ENCODE data around the gene AIFM3.

AIFM3 gene

GRCh38 chr22:20988573-20989322 is 21.7 kb downstream of the AIFM3 start:
- ChIA-PET CTCF (no interaction called here), POLR2A (ENCODE audit: low non-redundant PET) (no interaction called here)
- peak overlapping the region; percentile 32 for H3K27ac ChIP-seq
- DNase-seq (ENCODE audit: low spot score) = no peak
- TF ChIP-seq CTCF (conservative IDR thresholded peaks at IDR 0.05; ENCODE audit: low read depth) = no peak

- no peak for TF ChIP-seq CTCF (conservative IDR thresholded peaks at IDR 0.05; ENCODE audit: low read depth)
- no peak for DNase-seq (ENCODE audit: low spot score)
- H3K27ac ChIP-seq = peak overlapping the region; percentile 32
- POLR2A ChIA-PET (ENCODE audit: low non-redundant PET) = no interaction called here
- CTCF ChIA-PET = no interaction called here
These were observed 22.5 kb downstream of the AIFM3 start for GRCh38 chr22:20989323-20990138.

- DNase-seq (ENCODE audit: low spot score) = no peak
- POLR2A ChIA-PET (ENCODE audit: low non-redundant PET) = interaction anchor here (0.5 kb wide), 1 partner anchor 13 kb away, joined by 4 read pairs; no protein-coding TSS in a partner anchor
- peak overlapping the region; percentile 32 for H3K27ac ChIP-seq
- CTCF ChIA-PET = no interaction called here
- TF ChIP-seq CTCF (conservative IDR thresholded peaks at IDR 0.05; ENCODE audit: low read depth) = no peak
These were observed 23.4 kb downstream of the AIFM3 start for GRCh38 chr22:20990184-20991180.

- no peak overlapping the region for H3K27ac ChIP-seq
- CTCF ChIA-PET = no interaction called here
- POLR2A ChIA-PET (ENCODE audit: low non-redundant PET) = no interaction called here
- no peak for TF ChIP-seq CTCF (conservative IDR thresholded peaks at IDR 0.05; ENCODE audit: low read depth)
- no peak for DNase-seq (ENCODE audit: low spot score)
These were observed 24.4 kb downstream of the AIFM3 start for GRCh38 chr22:20991252-20992055.

- no peak for TF ChIP-seq CTCF (conservative IDR thresholded peaks at IDR 0.05; ENCODE audit: low read depth)
- H3K27ac ChIP-seq = no peak overlapping the region
- ChIA-PET POLR2A (ENCODE audit: low non-redundant PET) (no interaction called here), CTCF (no interaction called here)
- no peak for DNase-seq (ENCODE audit: low spot score)
These were observed 25.0 kb downstream of the AIFM3 start for GRCh38 chr22:20992056-20992442.
